GM12801 (cell line): ENCODE results near the gene BRSK1.

Experiments used
- TF ChIP-seq, protein P1 (sequence below): IDR thresholded peaks from one replicate; pipeline ENCODE4 v1.5.1; 2011; ENCODE audit warnings: control low read depth; ENCODE audit not compliant: insufficient read length; ENCODE audit errors: extremely low read depth

BRSK1 gene

DNA sequence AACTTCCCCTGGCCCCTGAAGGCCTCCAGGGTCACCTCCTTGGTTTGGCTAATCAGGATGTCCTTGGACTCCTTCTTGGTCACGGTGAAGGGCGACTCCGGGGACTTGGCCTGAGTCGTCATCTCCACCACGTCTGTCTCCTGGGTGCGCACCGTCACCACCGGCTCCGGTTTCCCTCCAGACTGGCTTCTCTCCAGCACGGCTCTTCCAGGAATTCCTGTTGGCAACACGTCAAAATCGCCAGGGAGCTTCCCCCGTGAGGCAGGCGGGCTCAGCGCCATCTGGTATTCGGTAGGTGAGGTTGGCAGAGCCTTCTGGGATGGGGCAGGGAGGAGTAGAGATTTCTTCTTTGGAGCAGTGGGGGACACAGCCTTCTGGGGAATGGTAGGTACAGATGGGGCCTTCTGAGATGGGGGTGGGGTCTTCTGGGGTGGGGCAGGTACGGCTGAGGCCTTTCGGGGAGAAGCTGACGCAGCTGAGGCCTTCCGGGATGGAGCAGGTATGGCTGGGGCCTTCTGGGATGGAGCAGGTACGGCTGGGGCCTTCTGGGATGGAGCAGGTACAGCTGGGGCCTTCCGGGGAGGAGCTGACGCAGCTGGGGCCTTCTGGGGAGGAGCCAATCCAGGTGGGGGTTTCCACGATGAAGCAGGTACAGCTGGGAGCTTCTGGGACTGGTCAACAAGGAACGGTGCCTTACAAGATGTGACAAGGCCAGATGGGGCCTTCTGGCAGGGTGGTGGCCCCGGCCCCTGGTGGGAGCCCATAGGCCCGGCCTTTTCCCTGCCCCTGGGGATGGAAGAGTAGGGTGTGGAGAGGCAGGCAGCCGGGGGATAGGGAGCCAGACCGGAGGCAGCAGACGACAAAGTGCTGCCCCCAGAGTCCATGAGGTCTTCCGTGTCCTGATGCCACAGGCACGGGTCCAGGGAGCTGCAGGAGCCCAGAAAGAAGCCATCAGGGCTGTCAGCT lies 75.4 kb downstream of the BRSK1 start:
- TF ChIP-seq, protein P1, sequence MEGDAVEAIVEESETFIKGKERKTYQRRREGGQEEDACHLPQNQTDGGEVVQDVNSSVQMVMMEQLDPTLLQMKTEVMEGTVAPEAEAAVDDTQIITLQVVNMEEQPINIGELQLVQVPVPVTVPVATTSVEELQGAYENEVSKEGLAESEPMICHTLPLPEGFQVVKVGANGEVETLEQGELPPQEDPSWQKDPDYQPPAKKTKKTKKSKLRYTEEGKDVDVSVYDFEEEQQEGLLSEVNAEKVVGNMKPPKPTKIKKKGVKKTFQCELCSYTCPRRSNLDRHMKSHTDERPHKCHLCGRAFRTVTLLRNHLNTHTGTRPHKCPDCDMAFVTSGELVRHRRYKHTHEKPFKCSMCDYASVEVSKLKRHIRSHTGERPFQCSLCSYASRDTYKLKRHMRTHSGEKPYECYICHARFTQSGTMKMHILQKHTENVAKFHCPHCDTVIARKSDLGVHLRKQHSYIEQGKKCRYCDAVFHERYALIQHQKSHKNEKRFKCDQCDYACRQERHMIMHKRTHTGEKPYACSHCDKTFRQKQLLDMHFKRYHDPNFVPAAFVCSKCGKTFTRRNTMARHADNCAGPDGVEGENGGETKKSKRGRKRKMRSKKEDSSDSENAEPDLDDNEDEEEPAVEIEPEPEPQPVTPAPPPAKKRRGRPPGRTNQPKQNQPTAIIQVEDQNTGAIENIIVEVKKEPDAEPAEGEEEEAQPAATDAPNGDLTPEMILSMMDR = no peak

DNA sequence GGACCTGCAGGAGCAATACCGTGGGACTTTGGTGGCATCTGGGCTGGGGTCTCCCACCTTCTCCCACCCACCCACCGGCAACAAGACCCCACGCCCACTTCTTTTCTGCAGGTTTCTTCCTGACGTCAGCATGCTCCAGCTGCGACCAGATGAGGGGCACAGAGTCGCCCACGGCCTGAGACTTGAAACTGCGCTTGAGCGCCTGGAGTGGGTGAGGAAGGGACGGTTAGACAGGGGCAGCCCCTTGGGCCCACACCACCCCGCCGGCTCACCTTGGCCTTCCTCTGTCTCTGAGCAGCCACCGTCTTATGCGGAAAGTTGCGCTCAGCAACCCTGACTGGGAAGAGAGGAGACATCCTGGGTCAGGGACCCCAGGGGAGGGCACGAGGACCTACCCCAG lies 77.1 kb downstream of the BRSK1 start:
- TF ChIP-seq, protein P1 = no peak
